Lower leg skin (tissue), 3 donors: ENCODE results near the gene NDEL1.

Experiments
- POLR2A ChIP-seq, 2 donors: fragments of 450-650 bp; IDR thresholded peaks; one replicate each; pipeline ENCODE4 v1.6.1; 2016 to 2017; ENCODE audit warnings: antibody characterized with exemption in 2 of 2, mild to moderate bottlenecking in 1 of 2, moderate library complexity in 1 of 2
- TF ChIP-seq, protein P1 (sequence below), 3 donors: fragments of 450-650 bp; IDR thresholded peaks; one replicate each; pipeline ENCODE4 v1.5.1; 2016; ENCODE audit warnings: antibody characterized with exemption in 3 of 3, mild to moderate bottlenecking in 3 of 3, moderate library complexity in 2 of 3

DNA sequence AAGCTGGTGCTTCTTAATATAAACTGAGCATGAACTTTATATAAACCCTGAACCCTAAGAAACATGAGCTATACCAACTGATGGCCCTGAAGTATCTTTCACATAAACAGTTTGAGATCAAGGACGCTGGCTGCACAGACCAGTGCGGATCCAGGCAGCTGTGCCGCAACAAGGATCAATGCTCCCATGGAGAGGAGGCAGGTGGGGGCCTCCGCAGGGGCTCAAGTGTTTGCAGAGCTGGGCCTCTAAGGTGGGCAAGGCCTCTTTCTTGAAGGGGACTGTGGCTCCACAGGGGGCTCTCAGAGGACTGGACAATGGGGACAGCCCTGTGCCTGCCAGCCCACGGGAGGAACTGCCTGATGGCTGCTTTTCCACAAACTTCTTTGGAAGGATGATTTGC is 46.0 kb downstream of the NDEL1 start:
- TF ChIP-seq, protein P1, sequence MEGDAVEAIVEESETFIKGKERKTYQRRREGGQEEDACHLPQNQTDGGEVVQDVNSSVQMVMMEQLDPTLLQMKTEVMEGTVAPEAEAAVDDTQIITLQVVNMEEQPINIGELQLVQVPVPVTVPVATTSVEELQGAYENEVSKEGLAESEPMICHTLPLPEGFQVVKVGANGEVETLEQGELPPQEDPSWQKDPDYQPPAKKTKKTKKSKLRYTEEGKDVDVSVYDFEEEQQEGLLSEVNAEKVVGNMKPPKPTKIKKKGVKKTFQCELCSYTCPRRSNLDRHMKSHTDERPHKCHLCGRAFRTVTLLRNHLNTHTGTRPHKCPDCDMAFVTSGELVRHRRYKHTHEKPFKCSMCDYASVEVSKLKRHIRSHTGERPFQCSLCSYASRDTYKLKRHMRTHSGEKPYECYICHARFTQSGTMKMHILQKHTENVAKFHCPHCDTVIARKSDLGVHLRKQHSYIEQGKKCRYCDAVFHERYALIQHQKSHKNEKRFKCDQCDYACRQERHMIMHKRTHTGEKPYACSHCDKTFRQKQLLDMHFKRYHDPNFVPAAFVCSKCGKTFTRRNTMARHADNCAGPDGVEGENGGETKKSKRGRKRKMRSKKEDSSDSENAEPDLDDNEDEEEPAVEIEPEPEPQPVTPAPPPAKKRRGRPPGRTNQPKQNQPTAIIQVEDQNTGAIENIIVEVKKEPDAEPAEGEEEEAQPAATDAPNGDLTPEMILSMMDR (IDR thresholded peaks at IDR 0.05), result no peak
- no peak for TF ChIP-seq POLR2A (IDR thresholded peaks at IDR 0.05)
